ENCODE data around the gene RAPGEF2.
"Not testable (repeated sequence)": the region's sequence is repeated elsewhere in the genome, so short reads cannot be mapped to it uniquely, and the experiment has no call there.

Gene RAPGEF2

GRCh38 chr4:159337041-159337440 is 234.2 kb downstream of the RAPGEF2 start:
- no peak for DNase-seq

GRCh38 chr4:159341522-159341921 is 238.6 kb downstream of the RAPGEF2 start:
- DNase-seq, result no peak

DNA sequence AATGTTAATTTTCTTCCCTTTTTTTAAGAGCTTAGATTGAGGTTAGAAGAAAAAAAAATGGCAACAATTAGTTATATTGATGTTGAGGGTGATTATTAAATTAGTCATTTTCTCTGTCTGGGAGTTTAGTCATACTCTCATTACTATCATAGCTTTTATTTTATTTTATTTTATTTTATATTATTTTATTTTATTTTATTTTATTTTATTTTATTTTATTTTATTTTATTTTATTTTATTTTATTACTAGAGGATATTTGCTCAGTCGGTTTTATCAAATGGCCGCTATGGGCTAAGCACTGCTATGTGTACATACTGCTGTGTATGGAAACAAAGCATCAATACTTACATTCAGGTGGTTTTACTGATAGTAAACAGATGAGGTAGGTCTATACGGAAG is 239.5 kb downstream of the RAPGEF2 start:
- DNase-seq, result no peak

- no peak for DNase-seq
Measured at GRCh38 chr4:159343116-159343515, 240.2 kb downstream of the RAPGEF2 start.

- DNase-seq, result no peak
Measured at GRCh38 chr4:159344877-159345276, 242.0 kb downstream of the RAPGEF2 start.

DNA sequence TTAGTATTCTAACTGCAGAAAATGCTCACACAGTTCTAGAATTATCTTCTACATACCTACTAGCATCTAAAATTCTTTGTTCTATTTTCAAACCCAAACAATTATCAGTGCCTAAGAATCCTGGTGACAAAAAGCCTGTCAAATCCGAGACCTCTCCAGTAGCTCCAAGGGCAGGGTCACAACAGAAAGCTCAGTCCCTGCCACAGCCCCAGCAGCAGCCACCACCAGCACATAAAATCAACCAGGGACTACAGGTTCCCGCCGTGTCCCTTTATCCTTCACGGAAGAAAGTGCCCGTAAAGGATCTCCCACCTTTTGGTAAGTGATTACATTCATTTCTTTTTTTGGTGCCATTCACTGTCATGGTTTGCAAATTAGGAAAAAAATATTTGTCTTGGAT is 243.8 kb downstream of the RAPGEF2 start:
- DNase-seq, result no peak

DNA sequence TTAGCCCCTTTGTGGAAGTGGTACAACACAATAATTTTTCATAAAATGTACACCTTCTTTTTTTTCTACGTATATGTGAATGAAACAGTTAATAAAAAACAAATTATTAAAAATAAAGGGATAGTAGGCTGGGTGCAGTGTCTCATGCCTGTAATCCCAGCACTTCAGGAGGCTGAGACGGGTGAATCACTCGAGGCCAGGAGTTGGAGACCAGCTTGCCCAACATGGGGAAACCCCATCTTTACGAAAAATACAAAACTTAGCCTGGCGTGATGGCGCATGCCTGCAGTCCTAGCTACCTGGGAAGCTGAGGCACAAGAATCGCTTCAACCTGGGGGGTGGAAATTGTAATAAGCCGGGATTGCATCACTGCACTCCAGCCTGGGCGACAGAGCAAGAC is 244.9 kb downstream of the RAPGEF2 start:
- no peak for DNase-seq

DNA sequence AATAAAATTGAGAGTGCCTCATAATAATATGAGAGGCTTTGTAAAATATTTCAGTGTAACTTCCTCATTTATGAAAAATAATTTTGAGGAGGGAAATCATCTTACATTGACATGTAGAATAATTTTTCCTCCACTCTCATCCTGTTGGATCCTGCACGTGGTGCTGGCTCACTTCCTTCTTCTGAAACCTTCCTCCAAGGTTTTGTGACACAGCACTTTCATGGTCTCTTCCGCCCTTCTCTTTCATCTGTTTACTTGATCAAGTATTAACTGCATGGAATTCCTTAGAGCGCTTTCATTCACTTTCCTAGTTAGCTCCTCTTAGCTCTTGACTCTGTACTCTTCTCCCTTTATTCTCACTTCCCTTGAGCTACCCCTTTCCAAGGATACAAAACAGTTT is 246.5 kb downstream of the RAPGEF2 start:
- no peak for DNase-seq

DNA sequence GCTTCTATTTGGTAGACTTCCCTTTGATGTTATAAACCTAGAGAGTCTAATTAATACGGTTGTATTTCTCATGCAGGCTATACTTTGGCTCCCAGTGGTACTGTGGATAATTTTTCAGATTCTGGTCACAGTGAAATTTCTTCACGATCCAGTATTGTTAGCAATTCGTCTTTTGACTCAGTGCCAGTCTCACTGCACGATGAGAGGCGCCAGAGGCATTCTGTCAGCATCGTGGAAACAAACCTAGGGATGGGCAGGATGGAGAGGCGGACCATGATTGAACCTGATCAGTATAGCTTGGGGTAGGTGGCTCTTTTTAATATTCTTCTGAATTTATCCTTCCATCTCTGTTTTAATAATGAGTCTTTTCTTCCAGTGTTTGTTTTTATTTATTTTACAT is 249.7 kb downstream of the RAPGEF2 start:
- no peak for DNase-seq

DNA sequence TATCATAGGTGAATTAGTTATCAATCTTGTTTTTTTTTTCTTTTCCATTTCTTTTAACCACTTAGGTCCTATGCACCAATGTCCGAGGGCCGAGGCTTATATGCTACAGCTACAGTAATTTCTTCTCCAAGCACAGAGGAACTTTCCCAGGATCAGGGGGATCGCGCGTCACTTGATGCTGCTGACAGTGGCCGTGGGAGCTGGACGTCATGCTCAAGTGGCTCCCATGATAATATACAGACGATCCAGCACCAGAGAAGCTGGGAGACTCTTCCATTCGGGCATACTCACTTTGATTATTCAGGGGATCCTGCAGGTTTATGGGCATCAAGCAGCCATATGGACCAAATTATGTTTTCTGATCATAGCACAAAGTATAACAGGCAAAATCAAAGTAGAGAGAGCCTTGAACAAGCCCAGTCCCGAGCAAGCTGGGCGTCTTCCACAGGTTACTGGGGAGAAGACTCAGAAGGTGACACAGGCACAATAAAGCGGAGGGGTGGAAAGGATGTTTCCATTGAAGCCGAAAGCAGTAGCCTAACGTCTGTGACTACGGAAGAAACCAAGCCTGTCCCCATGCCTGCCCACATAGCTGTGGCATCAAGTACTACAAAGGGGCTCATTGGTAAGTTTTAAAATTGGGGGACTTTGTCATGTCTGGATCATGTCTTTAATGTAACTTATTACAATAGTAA is 250.7 kb downstream of the RAPGEF2 start:
- DNase-seq, result no peak

DNA sequence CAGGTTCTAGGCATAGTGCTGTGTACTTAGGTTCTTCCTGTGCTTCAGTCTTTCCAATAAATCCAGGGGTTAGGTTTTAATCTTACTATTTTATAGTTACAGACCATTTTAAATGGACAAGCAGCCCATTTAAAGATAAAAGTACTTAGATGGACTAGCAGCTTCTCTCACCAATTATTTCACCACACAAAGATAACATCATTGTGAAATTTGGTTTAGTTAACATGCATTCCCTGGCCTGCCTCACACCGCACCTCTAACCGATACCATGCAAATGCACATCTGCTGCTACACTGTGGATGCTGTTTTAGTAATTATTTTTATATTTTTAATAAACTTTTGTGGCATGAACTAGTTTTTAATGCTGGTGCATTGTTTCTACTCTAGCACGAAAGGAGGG is 252.6 kb downstream of the RAPGEF2 start:
- DNase-seq, result no peak

- DNase-seq, result no peak
Measured at GRCh38 chr4:159357350-159357749, 254.5 kb downstream of the RAPGEF2 start.

DNA sequence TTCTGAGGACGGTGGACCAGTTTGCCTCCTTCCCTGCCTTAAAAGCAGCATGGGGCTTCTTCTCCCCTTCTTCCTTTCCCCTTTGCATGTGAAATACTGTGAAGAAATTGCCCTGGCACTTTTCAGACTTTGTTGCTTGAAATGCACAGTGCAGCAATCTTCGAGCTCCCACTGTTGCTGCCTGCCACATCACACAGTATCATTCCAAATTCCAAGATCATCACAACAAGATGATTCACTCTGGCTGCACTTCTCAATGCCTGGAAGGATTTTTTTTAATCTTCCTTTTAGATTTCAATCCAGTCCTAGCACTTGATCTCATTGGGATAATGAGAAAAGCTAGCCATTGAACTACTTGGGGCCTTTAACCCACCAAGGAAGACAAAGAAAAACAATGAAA is 255.3 kb downstream of the RAPGEF2 start:
- DNase-seq, result no peak

DNA sequence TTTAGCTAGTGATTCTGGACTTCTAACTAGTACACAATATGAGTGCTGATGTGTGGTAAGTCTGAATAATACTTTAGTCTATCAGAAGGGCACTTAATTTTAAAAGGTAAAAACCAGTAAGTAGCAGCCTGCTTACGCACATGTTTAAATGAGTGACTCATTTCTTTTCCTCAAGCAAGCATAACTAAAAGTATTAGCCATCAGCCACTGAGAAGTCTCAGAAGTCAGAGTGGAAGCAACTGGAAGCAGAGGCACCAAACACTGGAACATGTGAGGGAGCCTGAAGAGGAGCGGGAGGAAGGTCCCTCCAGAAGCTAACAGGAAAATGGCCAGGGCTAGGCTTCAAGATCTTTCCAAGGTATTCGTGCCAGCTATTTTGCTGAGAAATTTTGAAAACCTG is 257.7 kb downstream of the RAPGEF2 start:
- DNase-seq, result no peak

DNA sequence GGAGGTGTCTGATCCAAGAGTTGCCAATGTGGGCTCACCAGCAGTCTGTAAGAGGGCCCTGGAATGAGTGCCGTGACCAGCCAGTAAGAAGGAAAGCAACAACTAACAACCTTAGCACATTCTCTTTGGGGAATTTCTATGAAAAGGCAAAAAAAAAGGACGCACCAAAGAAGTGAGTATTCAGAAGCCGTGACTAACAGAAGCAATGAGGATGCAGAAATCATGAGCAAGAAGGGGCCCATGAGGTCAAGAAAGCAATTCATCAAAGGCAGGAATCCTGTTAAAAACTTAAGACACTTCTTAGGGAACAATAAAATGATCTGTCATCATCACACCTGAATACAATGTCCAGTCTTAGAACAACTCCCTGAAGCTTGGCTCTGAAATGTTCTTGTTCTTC is 260.5 kb downstream of the RAPGEF2 start:
- no peak for DNase-seq

DNA sequence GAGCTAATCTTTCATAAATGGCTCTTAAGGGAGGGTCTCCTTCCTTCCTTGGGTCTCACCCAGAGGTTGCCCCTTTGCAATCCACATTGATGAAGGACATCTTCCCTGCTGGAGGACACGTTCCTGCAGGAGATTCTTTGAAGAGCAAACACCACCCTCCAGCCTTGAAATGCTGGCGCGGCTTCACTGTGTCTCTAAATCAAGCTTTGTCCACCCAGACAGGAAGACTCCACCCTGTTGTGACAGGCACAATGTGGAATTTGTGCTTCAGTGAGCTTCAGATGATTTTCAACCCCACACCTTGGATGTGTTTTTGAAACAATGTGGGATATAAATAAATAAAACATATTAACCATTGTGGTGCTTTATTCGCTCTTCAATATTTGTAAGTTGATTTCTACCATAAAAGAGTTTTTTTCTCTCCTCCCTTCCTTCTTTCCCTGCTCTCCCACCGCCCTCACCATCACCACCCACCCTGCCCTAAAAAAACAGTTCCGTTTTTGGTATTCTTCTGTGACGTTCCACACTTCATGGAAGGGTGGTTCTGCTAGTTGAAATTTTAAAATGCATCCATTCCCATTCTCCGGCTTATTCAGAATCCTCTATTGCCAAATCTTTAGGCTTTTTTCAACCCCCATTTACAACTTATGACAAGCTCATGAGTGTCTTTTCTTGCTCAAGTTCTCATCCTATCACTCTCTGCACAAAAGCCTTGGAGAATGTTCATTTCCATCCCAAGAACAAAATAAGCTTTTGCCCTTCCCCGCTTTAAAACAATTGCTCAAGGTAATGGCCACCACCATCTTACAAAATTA is 264.3 kb downstream of the RAPGEF2 start:
- no peak for DNase-seq

DNA sequence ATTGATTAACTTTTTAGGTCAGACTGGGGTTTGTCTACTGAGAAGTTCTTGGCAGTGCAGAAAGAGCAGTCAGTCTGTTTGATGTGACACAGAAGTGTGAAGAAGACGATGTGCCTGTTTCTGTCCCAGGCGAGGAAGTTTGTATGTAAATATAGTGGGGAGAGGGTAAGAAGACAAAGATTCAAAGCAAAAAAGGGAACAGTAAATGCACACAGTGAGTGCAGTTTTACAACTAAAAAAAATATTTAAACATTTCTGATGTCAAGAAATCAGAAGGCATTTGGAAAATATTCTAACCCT is 264.9 kb downstream of the RAPGEF2 start:
- DNase-seq, result no peak

- DNase-seq, result no peak
Measured at GRCh38 chr4:159368320-159368719, 265.4 kb downstream of the RAPGEF2 start.

DNA sequence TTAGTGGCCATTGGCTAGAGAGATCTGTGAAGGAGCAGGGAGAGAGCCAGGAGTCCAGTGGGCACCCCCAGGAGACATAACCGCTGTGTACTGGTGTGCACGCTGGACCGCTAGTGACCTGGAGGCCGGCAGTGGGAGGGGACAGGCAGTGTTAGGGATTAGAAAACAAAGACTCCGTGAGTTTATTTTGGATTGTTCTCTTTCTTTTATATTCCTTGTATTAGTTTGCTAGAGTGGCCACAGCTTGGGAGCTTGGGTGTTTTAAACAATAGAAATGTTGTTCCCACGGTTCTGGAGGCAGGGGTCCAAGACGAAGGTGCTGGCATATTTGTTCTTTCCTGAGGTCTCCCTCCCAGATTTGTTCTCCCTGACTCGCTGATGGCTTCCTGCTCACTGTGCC is 266.4 kb downstream of the RAPGEF2 start:
- no peak for DNase-seq

DNA sequence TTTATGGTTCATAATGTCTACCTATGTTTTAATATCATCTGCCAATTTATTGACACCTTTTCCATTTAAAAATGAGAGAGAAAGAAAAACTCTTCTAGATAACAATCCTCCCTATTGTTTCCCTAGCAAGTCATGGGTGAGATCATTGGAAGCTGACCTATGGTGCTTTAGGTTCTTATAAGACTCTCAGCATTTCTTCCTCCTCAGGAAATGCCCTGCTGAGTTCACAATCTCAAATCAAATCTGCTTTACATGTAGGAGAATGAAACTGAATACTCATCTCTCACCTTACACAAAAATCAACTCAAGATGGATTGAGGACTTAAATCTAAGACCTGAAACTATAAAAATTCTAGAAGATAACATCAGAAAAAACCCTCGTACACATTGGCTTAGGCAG is 267.4 kb downstream of the RAPGEF2 start:
- no peak for DNase-seq

DNA sequence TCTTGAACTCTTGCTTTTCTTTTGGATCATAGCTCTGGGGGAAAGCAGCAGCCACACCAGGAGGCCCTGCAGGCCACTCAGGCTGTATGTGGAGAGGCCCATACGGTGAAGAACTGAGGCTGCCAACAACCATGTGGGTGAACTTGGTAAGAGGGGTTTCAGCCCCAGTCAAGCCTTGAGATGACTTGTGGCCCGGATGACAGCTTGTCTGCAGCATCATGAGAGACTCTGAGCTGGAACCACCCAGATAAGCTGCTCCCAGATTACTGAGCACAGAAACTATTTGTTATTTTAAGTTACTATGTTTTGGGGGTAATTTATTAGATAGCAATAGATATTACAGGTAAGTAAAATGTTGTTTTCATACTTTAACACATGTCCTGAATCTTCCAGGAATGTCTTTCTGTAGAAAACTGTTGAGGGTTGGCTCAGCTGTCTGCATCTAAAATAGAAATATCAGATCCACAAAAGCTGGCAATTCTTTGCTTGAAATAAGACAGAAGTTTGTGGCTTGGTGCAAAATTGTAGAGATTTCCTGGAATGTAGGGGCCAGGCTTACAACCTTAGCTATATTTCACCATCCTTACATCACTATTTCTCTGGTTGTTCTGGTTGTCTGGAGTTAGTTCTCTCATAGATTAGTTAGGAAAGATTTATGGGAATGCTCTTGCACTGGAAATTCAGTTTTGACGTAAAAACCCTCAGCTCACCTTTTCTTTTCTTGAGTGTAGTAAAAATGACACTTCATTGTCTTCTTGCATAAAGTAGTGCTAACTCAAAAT is 272.1 kb downstream of the RAPGEF2 start:
- no peak for DNase-seq

DNA sequence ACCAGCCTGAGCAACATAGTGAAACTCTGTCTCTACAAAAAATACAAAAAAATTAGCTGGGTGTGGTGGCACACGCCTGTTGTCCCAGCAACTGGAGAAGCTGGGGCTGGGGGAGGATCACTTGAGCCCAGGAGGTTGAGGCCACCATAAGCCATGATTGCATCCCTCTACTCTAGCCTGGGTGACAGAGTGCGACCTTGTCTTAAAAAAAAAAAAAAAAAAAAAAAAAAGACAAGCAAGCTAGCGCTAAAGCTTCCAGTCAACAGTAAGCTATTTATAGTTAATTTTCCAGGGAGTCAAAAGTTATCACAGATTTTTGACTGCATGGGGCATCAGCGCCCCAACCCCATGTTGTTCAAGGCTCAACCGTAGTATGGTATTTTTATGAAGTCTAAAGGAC is 273.4 kb downstream of the RAPGEF2 start:
- DNase-seq, result no peak

DNA sequence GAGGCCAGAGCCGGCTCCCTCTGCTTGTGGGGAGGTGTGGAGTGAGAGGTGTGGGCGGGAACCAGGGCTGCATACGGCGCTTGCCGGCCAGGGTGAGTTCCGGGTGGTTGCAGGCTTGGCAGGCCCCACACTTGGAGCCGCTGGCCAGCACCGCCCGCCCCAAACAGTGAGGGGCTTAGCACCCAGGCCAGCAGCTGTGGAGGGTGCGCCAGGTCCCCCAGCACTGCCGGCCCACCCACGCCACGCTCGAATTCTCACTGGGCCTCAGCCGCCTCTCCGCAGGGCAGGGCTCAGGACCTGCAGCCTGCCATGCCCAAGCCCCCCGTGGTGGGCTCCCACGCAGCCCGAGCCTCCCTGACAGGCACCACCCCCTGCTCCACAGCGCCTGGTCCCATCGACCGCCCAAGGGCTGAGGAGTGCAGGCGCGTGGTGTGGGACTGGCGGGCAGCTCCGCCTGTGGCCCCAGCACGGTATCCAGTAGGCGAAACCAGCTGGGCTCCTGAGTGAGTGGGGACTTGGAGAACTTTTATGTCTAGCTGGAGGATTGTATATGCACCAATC is 275.3 kb downstream of the RAPGEF2 start:
- DNase-seq, result no peak

DNA sequence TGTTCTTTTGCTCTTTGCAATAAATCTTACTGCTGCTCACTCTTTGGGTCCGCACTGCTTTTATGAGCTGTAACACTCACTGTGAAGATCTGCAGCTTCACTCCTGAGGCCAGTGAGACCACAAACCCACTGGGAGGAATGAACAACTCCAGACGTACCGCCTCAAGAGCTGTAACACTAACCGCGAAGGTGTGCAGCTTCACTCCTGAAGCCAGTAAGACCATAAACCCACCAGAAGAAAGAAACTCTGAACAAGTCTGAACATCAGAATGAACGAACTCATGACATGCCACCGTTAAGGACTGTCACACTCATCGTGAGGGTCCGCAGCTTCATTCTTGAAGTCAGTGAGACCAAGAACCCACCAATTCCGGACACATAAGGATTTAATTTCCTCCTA is 276.2 kb downstream of the RAPGEF2 start:
- DNase-seq, result not testable (repeated sequence)
